ENCODE measurements around the gene SDC1.

SDC1 gene

GRCh38 chr2:20227894-20228505, 3.1 kb upstream of the SDC1 start:
- no peak for DNase-seq

- no peak for DNase-seq
Observed at GRCh38 chr2:20226152-20226545, 1.2 kb upstream of the SDC1 start.

- DNase-seq, result no peak
Observed at GRCh38 chr2:20225294-20226151, 593 bp upstream of the SDC1 start.

DNA sequence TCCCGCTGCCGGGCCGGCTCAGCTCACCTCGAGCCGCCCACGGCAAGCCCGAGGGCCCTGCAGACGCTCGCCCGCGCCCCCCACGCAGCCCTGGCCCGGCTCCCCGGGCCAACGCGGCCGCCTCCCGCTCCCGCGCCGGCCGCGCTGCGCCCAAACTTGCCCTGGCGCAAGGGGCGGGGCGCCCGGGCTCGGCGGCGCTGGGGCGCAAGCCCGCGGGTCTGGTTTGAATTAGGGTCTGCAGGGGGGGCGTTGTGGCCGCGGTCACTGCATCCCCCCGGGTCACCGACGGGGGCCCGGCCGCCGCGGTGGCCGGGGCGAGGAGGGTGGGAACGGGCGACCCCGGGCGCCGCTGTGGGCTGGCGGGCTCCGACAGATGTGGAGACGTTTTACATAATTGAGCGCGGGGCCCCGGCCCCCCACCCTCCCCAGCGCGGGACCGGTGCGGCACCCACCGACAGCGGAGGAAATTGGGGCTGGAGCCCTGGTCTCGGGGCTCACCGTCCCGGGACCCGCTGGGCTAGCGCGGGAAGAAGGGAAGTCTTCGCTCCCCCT, 690 bp downstream of the SDC1 start:
- DNase-seq, result no peak

GRCh38 chr2:20223407-20224163, 1.3 kb downstream of the SDC1 start:
- DNase-seq, result no peak

DNA sequence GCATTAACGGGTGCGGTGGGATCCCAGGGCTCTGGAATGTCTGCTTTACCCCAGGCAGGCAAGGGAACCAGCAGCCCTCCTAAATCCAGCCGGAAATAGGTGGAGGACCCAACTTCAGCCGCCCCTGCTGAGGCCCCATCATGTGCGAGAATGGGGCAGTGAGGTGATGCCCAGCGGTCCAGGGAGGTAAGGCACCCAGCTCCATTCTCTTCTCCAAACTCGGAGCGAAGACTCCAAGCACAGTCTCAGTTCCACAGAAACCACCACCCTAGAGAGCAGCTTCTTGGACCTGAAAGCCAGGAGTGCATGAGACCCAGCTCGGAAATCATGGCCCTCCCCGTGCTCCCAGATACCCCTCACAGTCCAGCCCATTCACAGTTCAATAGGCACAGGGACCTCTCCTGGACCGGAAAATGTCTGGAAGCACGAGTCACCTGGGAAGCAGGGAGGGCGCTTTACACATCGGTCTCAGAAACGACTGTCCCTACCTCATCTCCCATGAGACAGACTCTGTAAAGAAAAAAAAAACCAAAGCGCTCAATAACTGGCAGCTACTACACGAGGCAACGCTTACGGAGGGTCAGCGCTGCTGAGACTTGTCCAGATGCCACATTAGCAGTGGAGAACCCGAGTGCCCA, 2.0 kb downstream of the SDC1 start:
- DNase-seq, result no peak

- DNase-seq, result no peak
Observed at GRCh38 chr2:20222014-20222768, 2.7 kb downstream of the SDC1 start.

GRCh38 chr2:20221555-20221973, 3.4 kb downstream of the SDC1 start:
- no peak for DNase-seq

GRCh38 chr2:20220806-20221554, 4.0 kb downstream of the SDC1 start:
- DNase-seq, result no peak

DNA sequence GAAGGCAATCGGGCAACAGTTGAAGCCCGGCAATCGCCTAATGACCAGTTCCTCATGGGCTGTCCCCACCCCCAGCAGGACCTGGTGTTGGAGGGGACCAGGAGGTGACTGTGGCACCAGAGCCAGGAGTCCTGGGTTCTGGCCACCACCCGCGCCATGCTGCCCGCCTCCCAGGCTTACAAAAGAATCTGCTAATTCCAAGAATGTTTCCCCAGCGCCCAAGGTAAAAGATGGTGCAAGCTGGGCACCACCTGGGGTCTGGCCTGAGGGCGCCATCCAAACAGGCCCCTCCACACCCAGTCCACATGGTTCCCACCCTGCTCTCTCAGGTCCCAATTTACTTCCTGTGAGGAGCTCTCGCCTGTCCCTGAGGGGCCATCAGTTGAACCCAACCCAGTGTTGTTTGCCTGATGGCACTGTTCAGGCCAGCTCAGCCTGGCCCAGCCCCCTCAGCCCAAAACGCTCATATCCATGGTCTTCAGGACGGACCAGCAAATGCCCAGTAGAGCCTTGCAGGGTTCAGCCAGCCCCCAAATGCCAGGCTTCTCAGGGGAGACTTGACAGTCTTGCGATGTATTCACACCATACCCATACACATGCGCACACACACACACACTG, 5.1 kb downstream of the SDC1 start:
- DNase-seq, result no peak

GRCh38 chr2:20218331-20219320, 6.3 kb downstream of the SDC1 start:
- no peak for DNase-seq

- no peak for DNase-seq
Observed at GRCh38 chr2:20217041-20217970, 7.6 kb downstream of the SDC1 start.

GRCh38 chr2:20216130-20217025, 8.6 kb downstream of the SDC1 start:
- DNase-seq, result no peak

DNA sequence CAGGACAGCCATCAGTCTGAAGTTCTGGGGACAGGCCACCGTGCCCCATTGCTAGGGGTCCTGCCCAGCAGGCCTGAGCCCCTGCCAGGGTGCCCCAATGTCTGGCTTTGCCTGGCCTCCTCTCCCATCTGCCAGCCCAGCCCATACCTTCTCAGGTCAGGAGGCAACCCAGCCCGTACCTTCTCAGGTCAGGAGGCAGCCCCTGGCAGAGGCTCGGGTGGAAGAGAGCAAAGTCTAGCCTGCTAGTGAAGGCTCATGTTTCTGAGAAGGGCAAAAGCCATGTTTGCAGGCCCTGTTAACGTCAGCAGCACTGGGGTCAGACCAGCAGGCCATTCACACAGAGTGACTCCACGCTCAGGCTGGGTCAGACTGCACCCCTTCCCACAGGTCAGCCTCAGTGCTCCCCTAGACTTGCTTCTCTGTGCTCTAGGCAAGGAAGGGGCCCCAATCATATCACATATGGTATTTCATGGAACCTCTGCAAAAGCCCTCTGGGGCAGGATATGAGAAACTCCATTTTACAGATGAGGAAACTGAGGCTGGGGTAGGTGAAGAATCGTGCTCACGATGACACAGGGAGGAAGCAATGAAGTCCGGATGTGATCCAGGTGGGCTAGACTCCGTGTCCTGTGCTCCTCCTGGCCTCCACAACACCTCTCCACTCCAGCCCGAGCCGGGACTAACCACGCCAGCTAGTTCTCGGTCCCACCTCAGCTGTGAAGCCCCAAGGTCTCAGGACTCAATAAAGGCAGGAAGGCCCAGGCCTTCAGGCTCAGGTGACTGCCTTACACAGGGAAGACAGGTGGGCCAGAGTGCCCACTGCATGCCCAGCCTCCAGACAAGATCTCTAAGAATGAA, 9.5 kb downstream of the SDC1 start:
- DNase-seq, result no peak

- no peak for DNase-seq
Observed at GRCh38 chr2:20214566-20215182, 10.3 kb downstream of the SDC1 start.

All from activated effector memory CD4-positive, alpha-beta T cell treated with Interleukin-2 at 50 U/mL for 16 hours (primary cell).